Esophagus (tissue), 2 donors: ENCODE data around the gene STAB1. TPM values are rescaled to one million over a fixed set of nuclear protein-coding genes. Genes with fewer than 3 reads are reported as not detected.
A peak's percentile ranks its signal among the peaks of the same experiment; 100 is the strongest.
"Not testable (repeated sequence)": the region's sequence is repeated elsewhere in the genome, so short reads cannot be mapped to it uniquely, and the experiment has no call there.

Experiments
- H3K27ac ChIP-seq, 2 donors: one replicate each; pipeline ENCODE4 v1.5.1; 2013; ENCODE audit warnings: low read depth in 2 of 2, mild to moderate bottlenecking in 2 of 2, inconsistent platforms in 1 of 2, low read length in 1 of 2, moderate library complexity in 1 of 2
- H3K27me3 ChIP-seq, 2 donors: one replicate each; pipeline ENCODE4 v1.6.1; 2013; ENCODE audit warnings: low read length in 2 of 2, control low read depth in 1 of 2, mild to moderate bottlenecking in 1 of 2; ENCODE audit not compliant: insufficient read depth in 2 of 2, control insufficient read depth in 1 of 2
- H3K36me3 ChIP-seq, 2 donors: one replicate each; pipeline ENCODE4 v1.6.1; 2013; ENCODE audit warnings: low read length in 1 of 2; ENCODE audit not compliant: control insufficient read depth in 2 of 2, insufficient read depth in 2 of 2
- H3K4me1 ChIP-seq, 2 donors: one replicate each; pipeline ENCODE4 v1.6.1; 2013; ENCODE audit warnings: low read length in 1 of 2; ENCODE audit not compliant: control insufficient read depth in 2 of 2, insufficient read depth in 2 of 2
- H3K4me3 ChIP-seq, 2 donors: one replicate each; pipeline ENCODE4 v1.5.1; 2013; ENCODE audit warnings: low read length in 2 of 2, mild to moderate bottlenecking in 2 of 2, low read depth in 1 of 2, moderate library complexity in 1 of 2
- H3K9me3 ChIP-seq, 2 donors: one replicate each; pipeline ENCODE4 v1.6.1; 2013; ENCODE audit warnings: mild to moderate bottlenecking in 2 of 2, low read depth in 1 of 2, low read length in 1 of 2, moderate library complexity in 1 of 2; ENCODE audit not compliant: control insufficient read depth in 2 of 2, insufficient read depth in 1 of 2
- WGBS, 2 donors: extraction: QIAGEN DNeasy Blood & Tissue Kit; methylation state at CpG; one replicate each; pipeline ENCODE4 v1.1.7; 2013; 5-methylcytosine and 5-hydroxymethylcytosine counted together
- polyA plus RNA-seq, 2 donors: library from polyadenylated mRNA; stranded (reverse); fragments of 200-250 nt; gene quantifications; one replicate each; pipeline ENCODE4 v1.2.3, GENCODE V29; 2013
- donor health status: healthy with polysubstance abuse.
- donor health status: Bipolar disorder and iron deficiency.

Gene STAB1
- polyA plus RNA-seq, 2 donors, result 30.5 to 39.0 TPM

DNA sequence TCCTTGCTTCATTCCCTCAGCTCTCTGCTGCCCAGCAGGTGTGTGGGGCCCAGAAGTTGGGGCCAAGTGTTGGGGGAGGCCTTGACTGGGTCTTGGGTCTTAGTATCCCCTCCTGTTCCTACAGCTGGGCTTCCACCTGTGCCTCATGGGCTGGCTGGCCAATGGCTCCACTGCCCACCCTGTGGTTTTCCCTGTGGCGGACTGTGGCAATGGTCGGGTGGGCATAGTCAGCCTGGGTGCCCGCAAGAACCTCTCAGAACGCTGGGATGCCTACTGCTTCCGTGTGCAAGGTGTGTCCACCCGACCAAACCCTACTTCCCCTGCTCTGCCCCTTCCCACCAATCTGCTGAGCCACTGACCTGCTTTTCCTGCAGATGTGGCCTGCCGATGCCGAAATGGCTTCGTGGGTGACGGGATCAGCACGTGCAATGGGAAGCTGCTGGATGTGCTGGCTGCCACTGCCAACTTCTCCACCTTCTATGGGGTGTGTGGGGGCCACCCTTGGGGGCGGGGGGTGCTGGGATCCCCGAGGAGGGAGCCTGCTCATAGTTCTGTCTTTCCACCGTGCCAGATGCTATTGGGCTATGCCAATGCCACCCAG, 27.6 kb downstream of the STAB1 start:
- peaks cover 0 to 31% of the 10 kb centered on the region in 2 donors for H3K36me3 ChIP-seq
- no peak overlapping the region for H3K27ac ChIP-seq
- no peaks in the 10 kb centered on the region for H3K27me3 ChIP-seq
- 89 to 95% methylated on average over 14 of the region's 14 CpGs for WGBS, 2 donors
- H3K9me3 ChIP-seq, result no peaks in the 10 kb centered on the region
- no peak overlapping the region for H3K4me3 ChIP-seq
- H3K4me1 ChIP-seq, result peaks cover 9 to 42% of the 10 kb centered on the region in 2 donors

DNA sequence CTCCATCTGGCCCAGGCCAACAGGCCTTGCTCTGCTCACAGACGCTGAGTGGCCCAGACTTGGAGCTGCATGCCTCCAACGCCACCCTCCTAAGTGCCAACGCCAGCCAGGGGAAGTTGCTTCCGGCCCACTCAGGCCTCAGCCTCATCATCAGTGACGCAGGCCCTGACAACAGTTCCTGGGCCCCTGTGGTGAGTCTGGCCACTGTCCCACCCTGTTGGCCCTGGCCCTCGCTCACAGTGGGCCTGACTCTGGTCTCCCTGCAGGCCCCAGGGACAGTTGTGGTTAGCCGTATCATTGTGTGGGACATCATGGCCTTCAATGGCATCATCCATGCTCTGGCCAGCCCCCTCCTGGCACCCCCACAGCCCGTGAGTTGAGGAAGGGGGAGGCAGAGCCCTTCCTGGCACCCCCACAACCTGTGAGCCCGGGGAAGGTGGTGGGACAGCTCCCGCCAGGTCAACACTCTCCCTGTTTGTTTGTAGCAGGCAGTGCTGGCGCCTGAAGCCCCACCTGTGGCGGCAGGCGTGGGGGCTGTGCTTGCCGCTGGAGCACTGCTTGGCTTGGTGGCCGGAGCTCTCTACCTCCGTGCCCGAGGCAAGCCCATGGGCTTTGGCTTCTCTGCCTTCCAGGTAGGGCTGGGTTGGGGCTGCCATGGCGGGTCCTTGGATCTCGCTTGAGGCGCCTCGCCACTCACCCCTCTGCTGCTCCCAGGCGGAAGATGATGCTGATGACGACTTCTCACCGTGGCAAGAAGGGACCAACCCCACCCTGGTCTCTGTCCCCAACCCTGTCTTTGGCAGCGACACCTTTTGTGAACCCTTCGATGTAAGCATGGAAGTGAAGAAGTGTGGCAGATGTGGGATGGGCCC, 28.5 kb downstream of the STAB1 start:
- peaks cover 9 to 39% of the 10 kb centered on the region in 2 donors for H3K4me1 ChIP-seq
- H3K27ac ChIP-seq, result no peak overlapping the region
- H3K9me3 ChIP-seq, result no peaks in the 10 kb centered on the region
- H3K4me3 ChIP-seq, result no peak overlapping the region
- no peaks in the 10 kb centered on the region for H3K27me3 ChIP-seq
- 93 to 95% methylated on average over 26 of the region's 26 CpGs for WGBS, 2 donors
- H3K36me3 ChIP-seq, result peaks cover 0 to 39% of the 10 kb centered on the region in 2 donors

DNA sequence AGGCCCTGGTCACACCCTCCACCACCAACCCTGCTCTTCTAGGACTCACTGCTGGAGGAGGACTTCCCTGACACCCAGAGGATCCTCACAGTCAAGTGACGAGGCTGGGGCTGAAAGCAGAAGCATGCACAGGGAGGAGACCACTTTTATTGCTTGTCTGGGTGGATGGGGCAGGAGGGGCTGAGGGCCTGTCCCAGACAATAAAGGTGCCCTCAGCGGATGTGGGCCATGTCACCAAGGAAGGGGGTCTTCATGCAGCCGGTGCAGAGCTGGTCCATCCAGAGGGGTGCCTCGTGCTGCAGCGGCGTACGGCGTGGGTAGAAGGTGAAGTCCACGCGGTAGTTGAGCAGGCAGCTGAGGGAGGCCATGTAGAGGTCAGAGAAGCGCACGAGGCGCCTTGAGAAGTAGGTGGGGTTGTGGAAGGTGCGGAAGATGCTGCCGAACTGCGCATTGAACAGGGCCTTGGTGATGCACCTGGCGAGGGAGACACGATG, 29.2 kb downstream of the STAB1 start:
- Histone ChIP-seq H3K4me3 (no peak overlapping the region), H3K27ac (peak overlapping the region; percentile 88 to 94), H3K4me1 (peaks cover 9 to 38% of the 10 kb centered on the region in 2 donors), H3K36me3 (peaks cover 0 to 44% of the 10 kb centered on the region in 2 donors), H3K9me3 (no peaks in the 10 kb centered on the region), H3K27me3 (no peaks in the 10 kb centered on the region)
- WGBS, 2 donors, result 90 to 93% methylated on average over 18 of the region's 18 CpGs

DNA sequence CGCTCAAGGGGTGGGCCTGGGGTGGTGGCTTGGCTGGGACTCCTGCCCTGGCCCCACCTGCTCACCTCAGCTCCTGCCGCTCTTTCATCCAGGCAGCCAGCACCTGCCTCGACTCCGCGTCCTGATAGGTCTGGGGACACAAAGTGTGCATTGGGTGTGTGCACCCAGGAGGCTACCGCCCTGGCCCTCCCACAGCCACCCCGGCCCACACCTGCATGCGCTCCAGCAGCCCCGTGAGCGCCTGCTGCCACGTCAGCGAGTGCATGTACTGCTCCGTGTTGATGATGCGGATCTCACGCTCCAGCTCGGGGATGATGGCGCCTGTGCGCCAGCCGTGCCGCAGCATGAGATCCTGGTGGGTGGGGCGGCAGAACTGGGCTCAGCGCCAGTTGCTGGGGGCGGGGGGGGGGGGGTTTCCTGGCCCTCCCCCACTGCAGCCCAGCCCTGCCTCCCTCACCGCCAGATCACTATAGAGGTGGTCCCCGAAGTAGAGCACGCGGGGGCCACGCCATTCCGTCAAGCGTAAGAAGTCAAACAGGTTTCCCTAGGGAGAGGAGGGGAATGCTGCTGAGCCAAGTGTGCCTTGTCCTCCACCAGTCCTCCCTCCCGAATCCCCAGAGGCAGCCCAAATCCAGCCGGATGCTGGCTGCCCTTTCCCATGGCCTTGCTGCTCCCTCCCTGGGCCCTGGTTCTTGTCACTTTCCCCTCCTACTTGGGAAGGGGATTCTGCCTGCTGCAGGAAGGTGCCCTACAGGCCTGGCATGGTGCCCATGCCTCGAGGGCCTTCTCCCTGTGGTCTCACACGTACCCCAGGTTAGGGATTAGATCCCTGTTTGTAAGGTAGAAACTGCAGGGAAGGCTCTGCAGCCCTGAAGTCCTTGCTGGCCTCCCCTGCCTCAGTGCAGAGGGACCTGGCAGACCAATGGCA, 29.9 kb downstream of the STAB1 start:
- Histone ChIP-seq H3K27ac (peak overlapping the region; percentile 88 to 94), H3K9me3 (no peaks in the 10 kb centered on the region), H3K4me1 (peaks cover 9 to 45% of the 10 kb centered on the region in 2 donors), H3K4me3 (no peak overlapping the region), H3K27me3 (no peaks in the 10 kb centered on the region), H3K36me3 (peaks cover 0 to 44% of the 10 kb centered on the region in 2 donors)
- WGBS, 2 donors, result 36 to 49% methylated on average over 32 to 34 of the region's 34 CpGs

DNA sequence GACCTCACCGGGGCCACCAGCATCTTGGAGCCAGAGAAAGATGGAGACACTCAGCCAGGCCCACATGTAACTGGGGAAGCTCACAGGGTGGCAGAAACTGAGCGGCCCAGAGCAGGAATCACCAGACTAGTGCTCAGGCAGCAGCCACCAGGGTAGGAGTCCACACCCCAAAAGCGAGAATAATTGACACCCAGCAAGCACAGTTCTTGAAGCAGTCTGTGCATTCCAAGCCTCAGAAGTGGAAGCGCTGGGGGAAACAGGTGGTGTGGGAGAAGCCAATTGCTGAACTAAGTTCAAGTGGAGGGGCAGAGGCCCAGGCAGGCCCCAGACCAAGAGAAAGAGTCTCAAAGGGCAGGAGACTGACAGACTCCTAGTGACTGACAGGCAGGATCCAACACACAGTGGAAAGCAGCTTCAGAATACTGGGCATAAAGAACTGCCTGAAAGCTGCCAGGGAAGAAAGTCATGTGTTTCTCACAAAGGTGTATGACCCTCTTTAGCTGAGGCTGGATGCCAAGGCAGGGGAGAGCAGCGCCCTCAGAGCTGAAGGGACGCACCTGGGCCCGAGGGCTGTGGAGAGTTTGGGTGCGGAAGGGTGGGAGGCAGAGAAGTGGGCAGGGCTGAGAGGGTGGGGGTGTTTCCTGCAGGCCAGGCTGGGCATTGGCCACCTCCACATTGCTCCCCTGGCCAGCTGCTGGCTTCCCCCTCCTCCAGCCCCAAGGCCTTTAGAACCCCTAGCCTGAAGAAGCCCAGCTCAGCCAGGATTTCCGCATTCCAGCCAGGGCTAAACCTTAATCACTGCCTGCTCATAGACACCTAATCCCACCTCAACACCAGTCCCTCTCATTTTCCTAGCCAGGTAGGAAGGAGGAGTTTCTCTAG, 30.8 kb downstream of the STAB1 start:
- Histone ChIP-seq H3K27ac (peak overlapping the region; percentile 88 to 94), H3K9me3 (no peaks in the 10 kb centered on the region), H3K4me3 (no peak overlapping the region), H3K36me3 (peaks cover 0 to 44% of the 10 kb centered on the region in 2 donors), H3K4me1 (peaks cover 12 to 50% of the 10 kb centered on the region in 2 donors), H3K27me3 (no peaks in the 10 kb centered on the region)
- whole genome bisulfite sequencing, 2 donors, result 51 to 75% methylated on average over 9 of the region's 9 CpGs

DNA sequence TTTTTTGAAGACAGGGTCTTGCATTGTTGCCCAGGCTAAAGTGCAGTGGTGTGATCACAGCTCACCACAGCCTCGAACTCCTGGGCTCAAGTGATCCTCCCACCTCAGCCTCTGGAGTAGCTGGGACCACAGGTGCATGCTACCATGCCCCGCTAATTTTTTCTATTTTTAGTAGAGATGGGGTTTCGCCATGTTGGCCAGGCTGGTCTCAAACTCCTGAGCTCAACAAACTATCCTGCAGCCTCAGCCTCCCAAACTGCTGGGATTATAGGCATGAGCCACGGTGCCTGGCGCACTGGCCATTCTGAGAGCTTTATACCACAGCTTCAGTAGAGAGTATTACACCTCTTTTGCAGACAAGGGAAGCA, 31.5 kb downstream of the STAB1 start:
- H3K9me3 ChIP-seq, H3K4me3 ChIP-seq, H3K27me3 ChIP-seq: not testable (repeated sequence)
- Histone ChIP-seq H3K4me1 (peaks cover 19 to 56% of the 10 kb centered on the region in 2 donors), H3K36me3 (peaks cover 0 to 44% of the 10 kb centered on the region in 2 donors), H3K27ac (peak overlapping the region; percentile 88 to 94)
- WGBS, 2 donors, result 83 to 86% methylated on average over 5 of the region's 5 CpGs

DNA sequence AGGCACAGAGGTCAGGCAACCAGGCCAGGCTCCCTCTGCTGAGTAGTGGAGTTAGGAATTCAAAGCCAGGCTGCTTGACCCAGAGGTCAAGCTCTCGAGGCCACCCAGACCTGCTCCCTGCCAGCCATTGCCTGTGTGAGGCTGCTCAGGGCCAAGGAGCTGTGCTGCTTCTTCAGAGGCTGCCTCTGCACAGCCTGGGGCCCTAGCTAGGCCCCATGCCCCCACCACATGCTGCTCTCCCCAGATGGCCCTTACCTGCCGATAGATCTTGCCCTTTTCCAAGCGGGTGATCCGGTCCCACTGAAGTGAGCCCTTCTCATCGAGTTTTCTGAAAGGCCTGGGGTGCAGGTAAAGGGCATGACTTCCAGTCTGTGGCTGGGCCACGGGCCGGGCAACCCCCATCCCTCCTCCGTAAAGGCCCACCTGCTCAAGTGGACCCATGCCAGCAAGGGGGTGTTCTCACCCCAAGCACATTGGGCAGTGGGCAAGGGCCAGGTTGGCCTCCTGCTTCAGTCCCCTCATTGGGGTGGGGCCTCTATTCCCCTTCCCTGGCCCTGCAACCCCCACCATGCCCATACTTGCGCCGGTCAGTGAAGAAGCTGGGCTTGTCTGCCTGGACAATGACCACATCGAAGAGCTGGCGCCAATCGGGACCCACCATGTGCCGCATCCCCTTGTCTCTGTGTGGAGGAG, 32.0 kb downstream of the STAB1 start:
- peaks cover 0 to 40% of the 10 kb centered on the region in 2 donors for H3K36me3 ChIP-seq
- H3K4me1 ChIP-seq, result peaks cover 19 to 60% of the 10 kb centered on the region in 2 donors
- no peaks in the 10 kb centered on the region for H3K27me3 ChIP-seq
- peak overlapping the region; percentile 38 to 88 for H3K27ac ChIP-seq
- H3K9me3 ChIP-seq, result no peaks in the 10 kb centered on the region
- no peak overlapping the region for H3K4me3 ChIP-seq
- WGBS, 2 donors, result 90 to 91% methylated on average over 14 of the region's 14 CpGs

DNA sequence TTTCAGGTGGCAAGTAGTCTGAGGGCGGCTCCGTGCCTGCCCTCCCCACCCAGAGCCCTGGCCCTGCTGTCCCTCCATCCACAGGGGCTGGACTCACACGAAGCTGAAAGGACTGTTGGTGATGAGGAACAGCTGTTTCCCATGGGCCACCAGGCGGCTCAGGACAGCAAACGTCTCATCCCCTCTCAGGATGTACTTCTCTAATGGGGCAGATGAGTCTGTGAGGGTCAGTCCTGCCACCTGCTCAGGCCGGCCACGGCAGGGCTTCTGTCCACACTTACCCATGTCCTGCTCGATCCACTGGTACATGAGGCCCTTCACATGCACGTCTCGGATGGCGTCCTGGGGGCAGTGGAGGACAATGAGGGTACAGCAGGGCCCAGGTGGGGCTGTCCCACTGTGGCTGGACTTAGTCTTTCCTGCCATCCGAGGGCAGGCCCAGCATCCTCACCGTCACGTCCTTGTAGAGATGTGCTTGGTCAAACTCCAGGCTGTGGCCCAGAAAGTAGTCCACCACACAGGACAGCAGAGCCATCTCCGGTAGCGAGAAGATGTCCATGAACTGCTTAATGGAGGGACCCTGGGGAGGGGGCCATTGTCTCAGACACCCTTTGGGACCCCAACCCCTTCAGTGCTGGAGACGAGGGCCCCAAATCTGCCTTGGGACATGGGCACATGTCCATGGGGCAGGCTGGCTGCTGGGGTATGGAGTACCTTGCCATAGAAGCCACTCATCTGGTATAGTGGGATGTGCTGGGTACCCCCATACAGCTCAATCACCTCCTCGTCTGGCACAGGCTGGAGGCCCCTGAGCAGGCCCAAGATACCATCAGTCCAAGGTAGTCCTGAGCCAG, 32.8 kb downstream of the STAB1 start:
- Histone ChIP-seq H3K4me3 (no peak overlapping the region), H3K27me3 (no peaks in the 10 kb centered on the region), H3K4me1 (peaks cover 19 to 60% of the 10 kb centered on the region in 2 donors), H3K36me3 (peaks cover 0 to 35% of the 10 kb centered on the region in 2 donors), H3K9me3 (no peaks in the 10 kb centered on the region), H3K27ac (no peak overlapping the region)
- 82% methylated on average over 18 of the region's 18 CpGs for WGBS, 2 donors
